HEK293T (cell line): ENCODE data around the gene CIC.

ENCODE experiments used
- CTBP1 ChIP-seq: fragments of 450-650 bp; IDR thresholded peaks from 2 replicates; pipeline ENCODE4 v1.6.1; 2016; ENCODE audit warnings: borderline replicate concordance
- FOXA1 ChIP-seq: fragments of 450-650 bp; IDR thresholded peaks from 2 replicates; pipeline ENCODE4 v1.6.1; 2016; ENCODE audit warnings: mild to moderate bottlenecking
- L3MBTL2 ChIP-seq: fragments of 450-650 bp; conservative IDR thresholded peaks from 2 replicates; pipeline ENCODE4 v1.6.1; 2016; ENCODE audit warnings: mild to moderate bottlenecking
- SP1 ChIP-seq: fragments of 450-650 bp; IDR thresholded peaks from 2 replicates; pipeline ENCODE4 v1.6.1; 2017

DNA sequence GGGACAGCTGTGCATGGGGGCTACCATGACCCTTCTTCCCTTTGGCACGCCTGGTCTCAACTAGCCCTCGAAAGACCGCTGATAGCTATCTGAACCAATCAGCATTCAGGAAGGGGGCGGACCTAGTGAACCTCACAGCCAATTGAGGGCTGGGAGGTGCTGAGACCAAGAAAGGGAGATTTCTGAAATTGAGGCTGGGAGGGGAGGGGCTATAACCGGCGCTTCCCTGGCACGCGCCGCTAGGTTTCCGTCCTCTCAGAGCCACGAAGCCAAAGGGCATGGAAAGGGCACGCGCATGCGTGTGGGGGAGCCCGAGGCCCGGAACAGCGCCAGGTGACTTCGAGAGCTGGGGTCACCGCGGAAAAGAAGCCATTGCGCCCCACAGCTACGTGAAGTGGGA is 37.6 kb downstream of the CIC start:
- TF ChIP-seq L3MBTL2 (no peak), FOXA1 (no peak), CTBP1 (no peak), SP1 (no peak)
